A549 treated with AZD9567 at 1 μM for 4 hours (cell line): ENCODE data around the gene RPL7A. TPM values are rescaled to one million over a fixed set of nuclear protein-coding genes. Genes with fewer than 3 reads are reported as not detected.

ENCODE experiments used
- total RNA-seq: library from RNA; stranded (reverse); fragments of 200-300 nt; extraction: Qiagen RNA extraction; gene quantifications from 5 replicates; pipeline ENCODE4 v1.2.3, GENCODE V29; 2022; ENCODE audit not compliant: insufficient read depth

RPL7A gene
- total RNA-seq = 3,359 to 3,571 TPM (median 3,504 TPM) in 5 replicates

GRCh38 chr9:133347985-133348717 is at the start of gene RPL7A, which contains the start of gene MED22:
RPL7A (plus strand) TSS chr9:133348218; CDS start chr9:133348244, 26 bp downstream.
MED22 (minus strand) TSS chr9:133348131; CDS start chr9:133346662, 1,469 bp downstream.

GRCh38 chr9:133335924-133336811 is 11.8 kb upstream of the RPL7A start, which contains the start of gene SURF6:
SURF6 (minus strand) TSS chr9:133336188; CDS start chr9:133336132, 56 bp downstream.

GRCh38 chr9:133356391-133357091 is 8.5 kb downstream of the RPL7A start, which contains the start of the genes SURF1 and SURF2:
SURF1 (minus strand) TSS chr9:133356487; CDS start chr9:133356453, 34 bp downstream.
SURF2 (plus strand) TSS chr9:133356550; CDS start chr9:133356593, 43 bp downstream.

GRCh38 chr9:133375724-133376654 is 28.0 kb downstream of the RPL7A start, which contains the start of the genes STKLD1 and SURF4:
STKLD1 (plus strand) TSS chr9:133376366; CDS start chr9:133376474, 108 bp downstream.
SURF4 (minus strand) TSS chr9:133376060; CDS start chr9:133375969, 91 bp downstream.

Other genes with a start within 250 kb of the RPL7A start
- gene RALGDS, start 227.0 kb upstream of the RPL7A start, total RNA-seq = 20.4 to 30.5 TPM (median 27.1 TPM) in 5 replicates
- 1.7 to 2.0 TPM (median 1.7 TPM) in 4 of 5 replicates, not detected in the other for gene GBGT1, start 184.3 kb upstream of the RPL7A start, total RNA-seq
- gene OBP2B, start 139.0 kb upstream of the RPL7A start, total RNA-seq = not detected in 5 replicates
- not detected in 5 replicates for gene ABO, start 73.0 kb upstream of the RPL7A start, total RNA-seq
- 18.0 to 32.3 TPM (median 26.1 TPM) in 5 replicates for gene SURF6, start 12.0 kb upstream of the RPL7A start, total RNA-seq
- 22.0 to 29.7 TPM (median 28.3 TPM) in 5 replicates for gene MED22, start 87 bp upstream of the RPL7A start, total RNA-seq
- gene SURF1, start 8.3 kb downstream of the RPL7A start, total RNA-seq = 43.9 to 54.8 TPM (median 47.5 TPM) in 5 replicates
- 38.4 to 57.3 TPM (median 52.3 TPM) in 5 replicates for gene SURF2, start 8.3 kb downstream of the RPL7A start, total RNA-seq
- 191 to 201 TPM (median 199 TPM) in 5 replicates for gene SURF4, start 27.8 kb downstream of the RPL7A start, total RNA-seq
- 0.54 to 1.1 TPM (median 0.81 TPM) in 4 of 5 replicates, not detected in the other for gene STKLD1, start 28.1 kb downstream of the RPL7A start, total RNA-seq
- gene REXO4, start 69.8 kb downstream of the RPL7A start, total RNA-seq = 32.2 to 36.8 TPM (median 33.9 TPM) in 5 replicates
- 0.46 to 3.2 TPM (median 0.55 TPM) in 5 replicates for gene ADAMTS13, start 74.1 kb downstream of the RPL7A start, total RNA-seq
- 4.1 to 5.8 TPM (median 4.6 TPM) in 5 replicates for gene CACFD1, start 111.8 kb downstream of the RPL7A start, total RNA-seq
- 18.5 to 22.2 TPM (median 21.0 TPM) in 5 replicates for gene SLC2A6, start 130.9 kb downstream of the RPL7A start, total RNA-seq
- not detected in 5 replicates for gene MYMK, start 176.7 kb downstream of the RPL7A start, total RNA-seq
- gene ADAMTSL2, start 186.5 kb downstream of the RPL7A start, total RNA-seq = 0.05 TPM in 1 of 5 replicates, not detected in the others